Ovary (tissue), 9 donors: Measurements from ENCODE around the gene STS. TPM values are rescaled to one million over a fixed set of nuclear protein-coding genes. Genes with fewer than 3 reads are reported as not detected.

ENCODE experiments used
- DNase-seq, 5 donors: peaks; one replicate each; pipeline ENCODE4 v3.0.0-alpha.2; 2019 to 2020
- H3K27ac ChIP-seq, 2 donors: fragments of 200-600 bp; one replicate each; pipeline versions ENCODE4 v1.5.1 to v1.8.0; 2019 to 2022
- H3K27me3 ChIP-seq: fragments of 200-600 bp; one replicate; pipeline ENCODE4 v1.8.0; 2022
- H3K36me3 ChIP-seq: fragments of 200-600 bp; sonication (generic); one replicate; pipeline ENCODE4 v1.5.1; 2019
- H3K4me1 ChIP-seq: one replicate; pipeline ENCODE4 v1.8.1; 2013; ENCODE audit warnings: mild to moderate bottlenecking, moderate library complexity; ENCODE audit not compliant: insufficient read depth
- H3K4me3 ChIP-seq: fragments of 200-600 bp; sonication (generic); one replicate; pipeline ENCODE4 v1.5.1; 2017
- H3K9me3 ChIP-seq, 2 donors: fragments of 200-600 bp in 1 of 2; sonication (generic) in 1 of 2; one replicate each; pipeline versions ENCODE4 v1.5.1 to v1.8.1; 2013 to 2019; ENCODE audit warnings: mild to moderate bottlenecking in 1 of 2, moderate library complexity in 1 of 2
- CTCF ChIP-seq, 3 donors: fragments of 450-650 bp in 2 of 3; fragments of 200-600 bp in 1 of 3; IDR thresholded peaks; one replicate each; pipeline versions ENCODE4 v1.5.1 to v1.8.0; 2016 to 2022; ENCODE audit warnings: antibody characterized with exemption in 3 of 3, mild to moderate bottlenecking in 1 of 3
- EP300 ChIP-seq: sonication (generic); formaldehyde crosslinking; IDR thresholded peaks from one replicate; pipeline ENCODE4 v1.6.1; 2017; ENCODE audit warnings: antibody characterized with exemption
- POLR2A ChIP-seq: fragments of 450-650 bp; IDR thresholded peaks from one replicate; pipeline ENCODE4 v1.6.1; 2017; ENCODE audit warnings: antibody characterized with exemption, mild to moderate bottlenecking, moderate library complexity
- WGBS, 3 donors: extraction: QIAGEN DNeasy Blood & Tissue Kit in 1 of 3; methylation state at CpG; one replicate each; pipeline versions ENCODE4 v1.1.5 to v1.1.7; 2013 to 2017; 5-methylcytosine and 5-hydroxymethylcytosine counted together
- intact Hi-C, 4 donors: fragments of 100-400 bp; cut with DNase I; formaldehyde crosslinking; loops; one replicate each; pipeline versions ENCODE4 v1.11.0 to v1.15.1; 2022 to 2023
- polyA plus RNA-seq, 2 donors: library from polyadenylated mRNA; stranded (reverse); fragments of 200-250 nt in 1 of 2; fragments of 350-450 nt in 1 of 2; fragmentation: Illumina TruSeq in 1 of 2; extraction: RNeasy Lipid Tissue Mini Kit (QIAGEN cat#74804) in 1 of 2; gene quantifications; one replicate each; pipeline ENCODE4 v1.2.3, GENCODE V29; 2013 to 2014
- total RNA-seq, 7 donors: library from RNA; depleted of rRNA in 2 of 7; stranded (reverse); fragments of >200 nt in 2 of 7; fragmentation: NEBNext Ultra II Directional in 3 of 7; extraction: Animal tissue kit (Norgen Biotek cat#: 25700) in 3 of 7; gene quantifications; one replicate each; pipeline versions ENCODE4 v1.1.0 to v1.2.4, GENCODE V29; 2016 to 2023
- donor health status: DM: no; HTN: no; CAD: no; lungs with moderate emphysema.
- donor health status: DM: no; HTN: no; CAD: no.
- donor health status: Bipolar disorder and iron deficiency.
- donor health status: DM: yes; HTN: yes; CAD: no.
- donor health status: DM: no; HTN: no; CAD: no.
- donor health status: DM: yes; HTN: yes; CAD: no.

Gene STS
- total and polyA plus RNA-seq, 9 donors, result 2.6 to 11.7 (median 6.1) TPM

- 96 to 100% (median 98%) methylated on average over 1 of the region's 1 CpG for WGBS, 3 donors
- H3K9me3 ChIP-seq, result no peaks in the 10 kb centered on the region
- H3K4me3 ChIP-seq, result no peak overlapping the region
- no peak for TF ChIP-seq CTCF (IDR thresholded peaks at IDR 0.05)
- TF ChIP-seq EP300, result no peak
- no peak for TF ChIP-seq POLR2A
- no peak overlapping the region for H3K27ac ChIP-seq
- no peaks in the 10 kb centered on the region for H3K36me3 ChIP-seq
- H3K4me1 ChIP-seq, result no peaks in the 10 kb centered on the region
- no peak for DNase-seq
- no peaks in the 10 kb centered on the region for H3K27me3 ChIP-seq
- intact Hi-C loops, result loop anchor here in 1 of 4 donors (10.0 kb wide), 1 partner anchor 782 kb away; the partner anchor contains the start of gene PNPLA4
Measured at GRCh38 chrX:7143076-7143475, 4.4 kb upstream of the STS start.

GRCh38 chrX:7143941-7144525, 3.5 kb upstream of the STS start:
- WGBS, 3 donors, result 88 to 90% (median 89%) methylated on average over 8 of the region's 8 CpGs
- H3K27ac ChIP-seq, result no peak overlapping the region
- TF ChIP-seq EP300 (no peak), CTCF (IDR thresholded peaks at IDR 0.05) (no peak), POLR2A (no peak)
- no peak for DNase-seq
- H3K4me3 ChIP-seq, result no peak overlapping the region
- intact Hi-C loops, result loop anchor here in 1 of 4 donors (10.0 kb wide), 1 partner anchor 781 kb away; the partner anchor contains the start of gene PNPLA4
- H3K36me3 ChIP-seq, result no peaks in the 10 kb centered on the region
- no peaks in the 10 kb centered on the region for H3K9me3 ChIP-seq
- no peaks in the 10 kb centered on the region for H3K27me3 ChIP-seq
- H3K4me1 ChIP-seq, result no peaks in the 10 kb centered on the region

- no peak overlapping the region for H3K4me3 ChIP-seq
- no peak overlapping the region for H3K27ac ChIP-seq
- WGBS, 3 donors, result 12 to 24% (median 22%) methylated on average over 3 of the region's 3 CpGs
- no peak for DNase-seq
- no peaks in the 10 kb centered on the region for H3K9me3 ChIP-seq
- H3K4me1 ChIP-seq, result no peaks in the 10 kb centered on the region
- TF ChIP-seq EP300, result no peak
- no peak for TF ChIP-seq POLR2A
- TF ChIP-seq CTCF (IDR thresholded peaks at IDR 0.05), result no peak
- no peaks in the 10 kb centered on the region for H3K27me3 ChIP-seq
- no peaks in the 10 kb centered on the region for H3K36me3 ChIP-seq
- intact Hi-C loops, result loop anchor here in 1 of 4 donors (10.0 kb wide), 1 partner anchor 779 kb away; the partner anchor contains the start of gene PNPLA4
Measured at GRCh38 chrX:7145454-7145853, 2.1 kb upstream of the STS start.

- no peaks in the 10 kb centered on the region for H3K4me1 ChIP-seq
- DNase-seq, result no peak
- no peak overlapping the region for H3K4me3 ChIP-seq
- 78 to 86% (median 83%) methylated on average over 3 of the region's 3 CpGs for WGBS, 3 donors
- no peaks in the 10 kb centered on the region for H3K9me3 ChIP-seq
- H3K27ac ChIP-seq, result no peak overlapping the region
- no peak for TF ChIP-seq POLR2A
- TF ChIP-seq EP300, result no peak
- no peak for TF ChIP-seq CTCF (IDR thresholded peaks at IDR 0.05)
- intact Hi-C loops, result loop anchor here in 1 of 4 donors (10.0 kb wide), 1 partner anchor 779 kb away; the partner anchor contains the start of gene PNPLA4
- H3K36me3 ChIP-seq, result no peaks in the 10 kb centered on the region
- H3K27me3 ChIP-seq, result no peaks in the 10 kb centered on the region
Measured at GRCh38 chrX:7146020-7146702, 1.4 kb upstream of the STS start.
